ENCODE measurements around the gene HCST. TPM values are rescaled to one million over a fixed set of nuclear protein-coding genes. Genes with fewer than 3 reads are reported as not detected.

Gene HCST
- total and polyA plus RNA-seq, 12 donors = 1.7 to 22.8 (median 5.3) TPM

- TF ChIP-seq CTCF (IDR thresholded peaks at IDR 0.05) = no peak
- Histone ChIP-seq H3K4me1 (no peaks in the 10 kb centered on the region), H3K4me3 (no peak overlapping the region), H3K27me3 (peaks cover 0 to 21% (median 5%) of the 10 kb centered on the region in 7 donors), H3K36me3 (no peaks in the 10 kb centered on the region), H3K9me3 (peaks cover 0 to 13% (median 0%) of the 10 kb centered on the region in 11 donors), H3K27ac (no peak overlapping the region)
- DNase-seq (no peak), ATAC-seq (no peak)
- intact Hi-C loops (cut with DNase I) = no loop called here
- 82 to 88% methylated on average over 6 of the region's 6 CpGs for WGBS, 2 donors
Measured at GRCh38 chr19:35921012-35921411, 18.7 kb downstream of the HCST start.

- Histone ChIP-seq H3K36me3 (no peaks in the 10 kb centered on the region), H3K9me3 (peaks cover 0 to 14% (median 0%) of the 10 kb centered on the region in 11 donors), H3K27ac (no peak overlapping the region), H3K4me3 (no peak overlapping the region), H3K4me1 (peaks cover 0 to 20% (median 0%) of the 10 kb centered on the region in 9 donors), H3K27me3 (peaks cover 0 to 18% (median 0%) of the 10 kb centered on the region in 7 donors)
- TF ChIP-seq CTCF (IDR thresholded peaks at IDR 0.05) = no peak
- no peak for DNase-seq
- ATAC-seq = no peak
- intact Hi-C loops (cut with DNase I) = no loop called here
- WGBS, 2 donors = 83 to 88% methylated on average over 3 of the region's 3 CpGs
Measured at GRCh38 chr19:35925501-35925900, 23.2 kb downstream of the HCST start.

GRCh38 chr19:35928507-35928906 lies 26.2 kb downstream of the HCST start:
- DNase-seq = no peak
- intact Hi-C loops (cut with DNase I) = no loop called here
- Histone ChIP-seq H3K4me3 (no peak overlapping the region), H3K27me3 (peaks cover 0 to 18% (median 0%) of the 10 kb centered on the region in 7 donors), H3K9me3 (peaks cover 0 to 14% (median 0%) of the 10 kb centered on the region in 11 donors), H3K36me3 (no peaks in the 10 kb centered on the region), H3K27ac (peak overlapping the region in 1 of 10 donors; percentile 88), H3K4me1 (peaks cover 0 to 33% (median 4%) of the 10 kb centered on the region in 9 donors)
- no peak for TF ChIP-seq CTCF (IDR thresholded peaks at IDR 0.05)
- ATAC-seq = no peak
- 81 to 83% methylated on average over 5 of the region's 5 CpGs for WGBS, 2 donors

GRCh38 chr19:35929876-35930275 lies 27.5 kb downstream of the HCST start:
- no peak for TF ChIP-seq CTCF (IDR thresholded peaks at IDR 0.05)
- peaks cover 0 to 12% (median 0%) of the 10 kb centered on the region in 11 donors for H3K9me3 ChIP-seq
- H3K4me3 ChIP-seq = no peak overlapping the region
- no peak for DNase-seq
- peak overlapping the region in 3 of 10 donors; percentile 58 to 88 (median 82) for H3K27ac ChIP-seq
- intact Hi-C loops (cut with DNase I) = loop anchor here (2.0 to 10.0 kb wide), 18 partner anchors 29 to 1633 kb away; partner anchors contain the start of genes LIN37 (in 4 of the 10), IGFLR1 (in 3 of the 10), PSENEN (in 3 of the 10) and U2AF1L4 (in 3 of the 10)
- WGBS, 2 donors = 63 to 76% methylated on average over 2 of the region's 2 CpGs
- peaks cover 0 to 33% (median 4%) of the 10 kb centered on the region in 9 donors for H3K4me1 ChIP-seq
- no peaks in the 10 kb centered on the region for H3K36me3 ChIP-seq
- no peak for ATAC-seq
- H3K27me3 ChIP-seq = peaks cover 0 to 15% (median 0%) of the 10 kb centered on the region in 7 donors

Data from heart right ventricle (tissue), 16 donors.